H9 (cell line): ENCODE measurements around the gene RERE. TPM values are rescaled to one million over a fixed set of nuclear protein-coding genes. Genes with fewer than 3 reads are reported as not detected.

Source experiments
- DNase-seq: peaks from one replicate; pipeline ENCODE4 v3.0.0-alpha.2; 2017
- H2AFZ ChIP-seq: one replicate; pipeline ENCODE4 v1.6.1; 2013; ENCODE audit warnings: mild to moderate bottlenecking, low read length, control low read depth, moderate library complexity
- H2AK5ac ChIP-seq: 2 replicates; pipeline ENCODE4 v1.6.1; 2013; ENCODE audit warnings: low read length, control low read depth, mixed read lengths; ENCODE audit not compliant: insufficient read length
- H2BK120ac ChIP-seq: one replicate; pipeline ENCODE4 v1.6.1; 2013; ENCODE audit warnings: low read depth, mild to moderate bottlenecking, low read length, control low read depth, inconsistent platforms; ENCODE audit not compliant: poor library complexity, severe bottlenecking
- H2BK12ac ChIP-seq: 2 replicates; pipeline ENCODE4 v1.6.1; 2013; ENCODE audit warnings: low read length, control low read depth, mixed read lengths, low read depth; ENCODE audit not compliant: insufficient read length
- H2BK15ac ChIP-seq: 2 replicates; pipeline ENCODE4 v1.6.1; 2013; ENCODE audit warnings: low read depth, low read length, control low read depth
- H2BK20ac ChIP-seq: one replicate; pipeline ENCODE4 v1.6.1; 2013; ENCODE audit warnings: low read depth, mild to moderate bottlenecking, low read length, control low read depth, inconsistent platforms; ENCODE audit not compliant: poor library complexity, severe bottlenecking
- H2BK5ac ChIP-seq: 2 replicates; pipeline ENCODE4 v1.6.1; 2013; ENCODE audit warnings: low read length, control low read depth, mixed read lengths; ENCODE audit not compliant: insufficient read length
- H3K14ac ChIP-seq: 2 replicates; pipeline ENCODE4 v1.6.1; 2013; ENCODE audit warnings: low read length, control low read depth; ENCODE audit not compliant: insufficient read depth
- H3K18ac ChIP-seq: 2 replicates; pipeline ENCODE4 v1.6.1; 2013; ENCODE audit warnings: low read depth, mild to moderate bottlenecking, mixed read lengths, low read length, control low read depth; ENCODE audit not compliant: insufficient read length
- H3K23ac ChIP-seq: 2 replicates; pipeline ENCODE4 v1.6.1; 2013; ENCODE audit warnings: low read length, control low read depth, mixed read lengths, low read depth; ENCODE audit not compliant: insufficient read length
- H3K23me2 ChIP-seq: 2 replicates; pipeline ENCODE4 v1.6.1; 2013; ENCODE audit warnings: low read depth, mild to moderate bottlenecking, mixed read lengths, low read length, control low read depth; ENCODE audit not compliant: insufficient read length, poor library complexity, severe bottlenecking
- H3K27ac ChIP-seq: 2 replicates; pipeline ENCODE4 v1.5.1; 2013; ENCODE audit warnings: low read length, control low read depth, mixed read lengths, low read depth; ENCODE audit not compliant: insufficient read length
- H3K27me3 ChIP-seq: 2 replicates; pipeline ENCODE4 v1.6.1; 2013; ENCODE audit warnings: low read length, control low read depth, inconsistent platforms; ENCODE audit not compliant: insufficient read depth
- H3K4ac ChIP-seq: 2 replicates; pipeline ENCODE4 v1.6.1; 2013; ENCODE audit warnings: low read depth, mild to moderate bottlenecking, control low read depth, inconsistent platforms, low read length, moderate library complexity
- H3K4me1 ChIP-seq: 2 replicates; pipeline ENCODE4 v1.6.1; 2013; ENCODE audit warnings: low read length, control low read depth, inconsistent platforms; ENCODE audit not compliant: insufficient read depth
- H3K4me2 ChIP-seq: 2 replicates; pipeline ENCODE4 v1.6.1; 2013; ENCODE audit warnings: low read length, control low read depth, mixed read lengths; ENCODE audit not compliant: insufficient read length, insufficient read depth
- H3K56ac ChIP-seq: 2 replicates; pipeline ENCODE4 v1.6.1; 2013; ENCODE audit warnings: low read depth, mild to moderate bottlenecking, mixed read lengths, low read length, control low read depth; ENCODE audit not compliant: insufficient read length
- H3K79me1 ChIP-seq: 2 replicates; pipeline ENCODE4 v1.6.1; 2013; ENCODE audit warnings: low read depth, mild to moderate bottlenecking, moderate library complexity, low read length, control low read depth, inconsistent platforms; ENCODE audit not compliant: insufficient read depth, poor library complexity, severe bottlenecking
- H3K79me2 ChIP-seq: 2 replicates; pipeline ENCODE4 v1.6.1; 2013; ENCODE audit warnings: low read length, control low read depth, inconsistent platforms; ENCODE audit not compliant: insufficient read depth
- H3K9ac ChIP-seq: 2 replicates; pipeline ENCODE4 v1.6.1; 2013; ENCODE audit warnings: low read length, control low read depth, mixed read lengths; ENCODE audit not compliant: insufficient read length; ENCODE audit errors: extremely low read depth
- H3K9me3 ChIP-seq: one replicate; pipeline ENCODE4 v1.6.1; 2013; ENCODE audit warnings: low read depth, low read length, inconsistent platforms; ENCODE audit not compliant: control insufficient read depth
- H3T11ph ChIP-seq: one replicate; pipeline ENCODE4 v1.6.1; 2013; ENCODE audit warnings: mild to moderate bottlenecking, low read length, control low read depth, inconsistent platforms
- H4K20me1 ChIP-seq: one replicate; pipeline ENCODE4 v1.6.1; 2013; ENCODE audit not compliant: control insufficient read depth, insufficient read length, insufficient read depth
- H4K5ac ChIP-seq: 2 replicates; pipeline ENCODE4 v1.6.1; 2013; ENCODE audit warnings: low read depth, mild to moderate bottlenecking, mixed read lengths, low read length, control low read depth; ENCODE audit not compliant: insufficient read length
- H4K8ac ChIP-seq: replicated peaks from 2 replicates; pipeline ENCODE4 v1.6.1; 2013; ENCODE audit warnings: low read length, control low read depth, mixed read lengths, low read depth; ENCODE audit not compliant: insufficient read length
- H4K91ac ChIP-seq: 2 replicates; pipeline ENCODE4 v1.6.1; 2013; ENCODE audit warnings: low read depth, mild to moderate bottlenecking, moderate library complexity, mixed read lengths, low read length, control low read depth; ENCODE audit not compliant: insufficient read length
- H3K27ac Mint-ChIP-seq, 3 experiments: 2 replicates in 2 of 3; 3 replicates in 1 of 3; pipeline ENCODE4 v1.8.0; 2020 to 2021; ENCODE audit warnings: mixed read lengths in 3 of 3, mild to moderate bottlenecking in 1 of 3, moderate library complexity in 1 of 3
- H3K27me3 Mint-ChIP-seq: 2 replicates; pipeline ENCODE4 v1.8.0; 2021; ENCODE audit warnings: low read depth, mild to moderate bottlenecking, moderate library complexity, mixed read lengths
- H3K36me3 Mint-ChIP-seq, 3 experiments: 2 replicates in 2 of 3; 3 replicates in 1 of 3; pipeline ENCODE4 v1.8.0; 2020 to 2021; ENCODE audit warnings: low read depth in 3 of 3, mixed read lengths in 3 of 3; ENCODE audit not compliant: insufficient read depth in 1 of 3
- H3K4me1 Mint-ChIP-seq, 2 experiments: 2 replicates each; pipeline ENCODE4 v1.8.0; 2020; ENCODE audit warnings: mixed read lengths in 2 of 2
- H3K4me3 Mint-ChIP-seq, 2 experiments: 2 replicates in 1 of 2; 3 replicates in 1 of 2; pipeline ENCODE4 v1.8.0; 2020 to 2021; ENCODE audit warnings: mild to moderate bottlenecking in 2 of 2, mixed read lengths in 2 of 2, moderate library complexity in 1 of 2
- H3K9me3 Mint-ChIP-seq, 2 experiments: 2 replicates in 1 of 2; 3 replicates in 1 of 2; pipeline ENCODE4 v1.8.0; 2020; ENCODE audit warnings: mild to moderate bottlenecking in 2 of 2, mixed read lengths in 2 of 2, moderate library complexity in 1 of 2
- CTCF ChIP-seq: fragments of 200-600 bp; sonication (generic); conservative IDR thresholded peaks from 3 replicates; pipeline ENCODE4 v1.8.0; 2021; ENCODE audit warnings: antibody characterized with exemption, mild to moderate bottlenecking
- WGBS: extraction: QIAGEN DNeasy Blood & Tissue Kit; methylation state at CpG from one replicate; pipeline ENCODE4 v1.1.7; 2013; ENCODE audit warnings: missing lambda C conversion rate, low lambda C conversion rate, mixed read lengths; ENCODE audit not compliant: insufficient read length; ENCODE audit errors: extremely low coverage; 5-methylcytosine and 5-hydroxymethylcytosine counted together
- total RNA-seq: library from RNA; stranded (reverse); gene quantifications from 2 replicates; pipeline ENCODE4 v1.2.1, GENCODE V29; 2021

RERE gene
- total RNA-seq, 1 experiment from 2014 or later: 103 TPM

GRCh38 chr1:8303876-8304275 lies 513.6 kb downstream of the RERE start:
- Histone ChIP-seq H4K5ac (no peak overlapping the region), H4K20me1 (no peaks in the 10 kb centered on the region), H2BK20ac (no peak overlapping the region), H2BK5ac (no peak overlapping the region), H2BK12ac (no peak overlapping the region), H3K27me3 (no peaks in the 10 kb centered on the region), H3K23me2 (no peaks in the 10 kb centered on the region), H3T11ph (no peak overlapping the region), H3K18ac (no peak overlapping the region), H3K4me1 (no peaks in the 10 kb centered on the region), H3K9ac (no peak overlapping the region), H4K91ac (no peak overlapping the region), H4K8ac (no peak overlapping the region), H2BK120ac (no peak overlapping the region), H3K56ac (no peak overlapping the region), H3K79me2 (no peaks in the 10 kb centered on the region), H2AFZ (no peak overlapping the region), H2AK5ac (no peak overlapping the region), H3K9me3 (no peaks in the 10 kb centered on the region), H3K4me2 (no peak overlapping the region), H3K14ac (no peak overlapping the region), H3K23ac (no peak overlapping the region), H2BK15ac (no peak overlapping the region), H3K79me1 (no peaks in the 10 kb centered on the region), H3K27ac (no peak overlapping the region), H3K4ac (no peak overlapping the region)
- H3K36me3 Mint-ChIP-seq: no peaks in the 10 kb centered on the region
- peak overlapping the region in 1 of 3 experiments; percentile 22; a peak in 2 of 7 replicates for H3K27ac Mint-ChIP-seq
- no peaks in the 10 kb centered on the region for H3K9me3 Mint-ChIP-seq
- H3K27me3 Mint-ChIP-seq: no peaks in the 10 kb centered on the region
- no peak for TF ChIP-seq CTCF
- WGBS: no CpG with 5 or more reads among the region's 4 CpGs
- H3K4me3 Mint-ChIP-seq: no peak overlapping the region
- DNase-seq: no peak
- H3K4me1 Mint-ChIP-seq: peaks cover 21 to 23% of the 10 kb centered on the region in 2 experiments
